IPS DF 19.7 (cell line): ENCODE measurements around the gene FAM222B.
A peak's percentile ranks its signal among the peaks of the same experiment; 100 is the strongest.

ENCODE experiments used
- DNase-seq: peaks from one replicate; pipeline ENCODE4 v3.0.0-alpha.2; 2013; ENCODE audit warnings: low read depth, low spot score

FAM222B gene

GRCh38 chr17:28774206-28774605 lies 68.4 kb downstream of the FAM222B start:
- no peak for DNase-seq

- DNase-seq = no peak
Observed at GRCh38 chr17:28773736-28774135, 68.9 kb downstream of the FAM222B start.

GRCh38 chr17:28765038-28765437 lies 77.6 kb downstream of the FAM222B start:
- DNase-seq = no peak

GRCh38 chr17:28763804-28764266 lies 78.8 kb downstream of the FAM222B start:
- no peak for DNase-seq

GRCh38 chr17:28763137-28763799 lies 79.3 kb downstream of the FAM222B start:
- no peak for DNase-seq

GRCh38 chr17:28760601-28761562 lies 81.7 kb downstream of the FAM222B start:
- peak; percentile 91 for DNase-seq

GRCh38 chr17:28759256-28759865 lies 83.2 kb downstream of the FAM222B start:
- no peak for DNase-seq

DNA sequence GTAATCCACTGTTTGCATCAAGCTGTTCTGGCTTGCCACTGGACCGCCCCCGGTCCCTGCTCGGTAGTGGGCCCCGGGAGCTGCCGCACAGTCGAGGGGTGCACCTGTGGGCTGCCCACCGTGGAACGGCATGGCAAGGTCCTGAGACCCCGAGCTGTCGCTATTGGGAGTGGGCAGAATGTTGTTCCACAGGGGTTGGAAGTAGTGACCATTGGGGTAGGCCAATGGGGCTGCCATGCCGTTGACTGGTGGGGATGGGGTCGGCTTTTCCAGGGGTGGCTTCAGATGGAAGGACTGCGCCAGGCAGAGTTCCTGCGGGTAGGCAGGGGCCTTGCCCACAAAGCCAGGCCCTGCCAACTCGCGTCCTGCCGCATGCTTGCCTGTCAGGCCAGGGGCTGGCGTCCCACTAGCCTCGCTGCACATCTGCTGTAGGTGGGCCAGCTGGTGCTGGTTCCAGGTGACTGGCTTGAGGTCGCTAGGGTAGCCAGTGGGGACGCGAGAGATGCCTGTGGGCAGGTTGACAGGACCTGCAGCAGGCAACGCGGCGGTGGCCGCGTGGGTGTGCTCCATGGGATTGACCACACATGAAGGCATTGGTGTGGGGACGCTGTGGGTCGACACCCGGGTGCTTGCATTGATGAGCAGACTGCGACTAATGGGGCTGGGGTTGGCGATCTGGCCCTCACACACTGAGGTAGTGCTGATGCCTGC lies 84.0 kb downstream of the FAM222B start:
- no peak for DNase-seq

- DNase-seq = no peak
Observed at GRCh38 chr17:28756049-28756804, 86.4 kb downstream of the FAM222B start.

- no peak for DNase-seq
Observed at GRCh38 chr17:28755486-28755885, 87.1 kb downstream of the FAM222B start.

DNA sequence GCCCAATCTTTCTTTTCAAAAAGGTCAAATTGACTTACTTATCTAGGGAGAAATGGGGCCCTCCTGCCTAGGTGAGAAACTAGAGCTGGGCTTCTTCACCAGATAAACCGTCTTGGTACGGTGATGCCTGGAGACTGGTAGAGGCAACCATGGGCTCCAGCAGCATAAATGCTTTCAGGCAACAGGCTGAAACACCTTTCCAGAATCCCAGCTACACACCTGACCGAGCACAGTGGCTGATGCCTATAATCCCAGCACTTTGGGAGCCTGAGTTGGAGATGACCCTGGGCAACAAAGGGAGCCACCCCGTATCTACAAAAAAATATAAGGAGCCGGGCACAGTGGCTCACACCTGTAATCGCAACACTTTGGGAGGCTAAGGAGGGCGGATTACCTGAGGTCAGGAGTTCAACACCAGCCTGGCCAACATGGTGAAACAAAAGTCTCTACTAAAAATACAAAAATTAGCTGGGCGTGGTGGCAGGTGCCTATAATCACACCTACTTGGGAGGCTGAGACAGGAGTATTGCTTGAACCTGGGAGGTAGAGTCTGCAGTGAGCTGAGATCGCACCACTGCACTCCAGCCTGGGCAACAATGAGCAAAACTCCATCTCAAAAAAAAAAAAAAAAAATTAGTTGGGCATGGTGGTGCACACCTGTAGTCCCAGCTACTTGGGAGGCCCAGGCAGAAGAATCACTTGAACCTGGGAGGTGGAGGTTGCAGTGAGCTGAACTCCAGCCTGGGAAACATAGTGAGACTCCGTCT lies 90.8 kb downstream of the FAM222B start:
- no peak for DNase-seq

DNA sequence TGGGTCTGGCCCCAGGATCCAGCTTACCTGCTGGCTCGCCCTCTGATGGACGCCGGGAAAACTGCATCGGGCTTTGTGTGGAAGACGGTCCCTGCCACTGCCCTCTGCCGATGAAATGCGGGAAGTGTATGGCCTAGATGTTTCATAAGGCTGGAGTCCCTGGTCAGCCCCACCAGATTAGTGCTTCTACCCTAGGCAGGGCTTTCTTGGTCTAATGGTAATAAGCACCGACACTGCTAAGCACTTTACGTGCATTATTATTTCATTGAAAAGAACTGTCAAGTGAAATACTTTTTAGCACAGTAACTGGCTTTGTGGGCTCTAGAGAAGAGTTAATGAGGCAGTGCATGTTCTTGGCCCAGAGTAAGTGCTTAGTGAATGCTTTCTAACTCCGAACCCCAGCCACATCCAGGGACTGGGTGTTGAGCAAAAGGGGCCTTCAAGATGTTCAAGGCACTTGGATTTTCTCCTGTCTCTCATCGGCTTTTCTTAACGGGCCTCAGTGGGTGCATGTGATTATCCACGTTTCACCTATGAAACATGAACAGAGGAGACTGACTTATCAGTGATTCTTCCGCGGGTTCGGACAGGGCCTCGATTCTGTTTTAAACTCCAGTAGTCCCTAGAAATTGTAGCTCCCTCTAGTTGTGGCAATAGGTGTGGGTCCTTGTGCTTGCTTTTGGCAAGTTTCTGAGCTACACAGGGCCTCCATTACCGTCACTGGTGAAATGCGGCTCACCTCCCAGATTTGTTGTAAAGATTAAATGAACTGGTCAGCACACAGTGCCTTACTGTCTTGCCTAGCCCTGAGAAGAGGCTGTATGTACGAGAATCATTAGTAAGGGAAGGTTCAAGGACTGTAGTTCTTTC lies 92.2 kb downstream of the FAM222B start:
- peak; percentile 50 for DNase-seq

GRCh38 chr17:28749516-28750177 lies 92.9 kb downstream of the FAM222B start:
- no peak for DNase-seq

DNA sequence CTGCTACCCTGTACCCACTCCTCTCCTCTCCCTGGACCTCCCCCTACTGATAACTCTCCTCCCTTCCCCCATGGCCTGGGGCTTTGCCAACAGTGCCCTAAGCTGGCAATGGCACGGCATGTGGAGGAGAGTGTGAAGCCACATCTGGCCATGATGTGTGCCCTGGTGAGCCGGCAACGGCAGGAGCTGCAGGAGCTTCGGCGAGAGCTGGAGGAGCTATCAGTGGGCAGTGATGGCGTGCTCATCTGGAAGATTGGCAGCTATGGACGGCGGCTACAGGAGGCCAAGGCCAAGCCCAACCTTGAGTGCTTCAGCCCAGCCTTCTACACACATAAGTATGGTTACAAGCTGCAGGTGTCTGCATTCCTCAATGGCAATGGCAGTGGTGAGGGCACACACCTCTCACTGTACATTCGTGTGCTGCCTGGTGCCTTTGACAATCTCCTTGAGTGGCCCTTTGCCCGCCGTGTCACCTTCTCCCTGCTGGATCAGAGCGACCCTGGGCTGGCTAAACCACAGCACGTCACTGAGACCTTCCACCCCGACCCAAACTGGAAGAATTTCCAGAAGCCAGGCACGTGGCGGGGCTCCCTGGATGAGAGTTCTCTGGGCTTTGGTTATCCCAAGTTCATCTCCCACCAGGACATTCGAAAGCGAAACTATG lies 93.6 kb downstream of the FAM222B start:
- no peak for DNase-seq

DNA sequence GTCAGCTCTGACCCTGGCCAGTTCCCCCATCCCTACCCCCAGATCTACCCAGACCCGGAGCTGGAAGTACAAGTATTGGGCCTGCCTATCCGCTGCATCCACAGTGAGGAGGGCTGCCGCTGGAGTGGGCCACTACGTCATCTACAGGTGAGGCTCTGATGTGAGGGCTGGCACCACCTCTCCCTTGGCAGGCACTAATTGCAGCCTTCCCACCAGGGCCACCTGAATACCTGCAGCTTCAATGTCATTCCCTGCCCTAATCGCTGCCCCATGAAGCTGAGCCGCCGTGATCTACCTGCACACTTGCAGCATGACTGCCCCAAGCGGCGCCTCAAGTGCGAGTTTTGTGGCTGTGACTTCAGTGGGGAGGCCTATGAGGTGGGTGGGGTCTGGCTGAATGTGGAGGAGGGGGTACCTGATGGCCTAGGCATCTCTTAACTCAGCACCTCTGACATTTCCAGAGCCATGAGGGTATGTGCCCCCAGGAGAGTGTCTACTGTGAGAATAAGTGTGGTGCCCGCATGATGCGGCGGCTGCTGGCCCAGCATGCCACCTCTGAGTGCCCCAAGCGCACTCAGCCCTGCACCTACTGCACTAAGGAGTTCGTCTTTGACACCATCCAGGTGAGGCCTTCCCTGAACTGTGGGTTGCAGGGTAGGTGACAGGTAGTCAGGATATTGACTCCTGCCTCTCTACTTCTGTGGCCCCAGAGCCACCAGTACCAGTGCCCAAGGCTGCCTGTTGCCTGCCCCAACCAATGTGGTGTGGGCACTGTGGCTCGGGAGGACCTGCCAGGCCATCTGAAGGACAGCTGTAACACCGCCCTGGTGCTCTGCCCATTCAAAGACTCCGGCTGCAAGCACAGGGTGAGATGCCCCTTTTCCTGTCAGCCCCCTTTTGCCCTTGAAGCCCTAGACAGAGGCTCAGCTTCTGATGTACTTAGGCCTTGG lies 94.5 kb downstream of the FAM222B start:
- DNase-seq = no peak

DNA sequence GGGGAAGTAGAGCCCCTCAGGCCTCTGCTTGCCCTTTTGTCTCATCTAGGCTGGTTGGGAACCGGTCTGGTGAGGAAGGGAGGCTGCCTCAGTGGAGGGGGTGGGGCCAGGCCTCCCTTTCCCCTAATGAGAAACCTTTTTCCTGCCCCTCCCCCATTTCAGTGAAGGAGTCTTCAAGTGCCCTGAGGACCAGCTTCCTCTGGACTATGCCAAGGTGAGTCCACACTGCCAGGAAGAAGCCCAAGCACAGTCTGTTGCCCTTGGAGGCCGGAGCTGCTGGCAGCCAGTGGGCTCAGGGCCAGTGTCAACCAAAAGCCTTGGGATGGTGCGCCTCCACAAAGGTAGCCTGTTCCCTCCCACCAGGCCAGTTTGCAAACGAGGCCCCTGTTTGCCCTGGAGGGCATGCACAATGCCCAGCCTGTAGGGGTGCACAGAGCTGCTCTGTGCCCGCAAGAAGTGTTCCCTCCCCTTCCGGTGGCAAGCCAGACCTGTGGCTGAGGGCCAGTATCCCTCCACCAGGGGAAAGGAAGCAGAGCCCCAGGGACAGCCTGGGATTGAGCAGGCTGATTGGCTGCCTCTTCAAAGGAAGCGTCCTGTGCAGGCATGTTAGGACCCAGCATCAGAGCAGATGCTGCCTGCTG lies 95.4 kb downstream of the FAM222B start:
- DNase-seq = no peak
